ENCODE results near the gene SPATS2L. TPM values are rescaled to one million over a fixed set of nuclear protein-coding genes. Genes with fewer than 3 reads are reported as not detected.
A peak's percentile ranks its signal among the peaks of the same experiment; 100 is the strongest.

The SPATS2L gene
- total and polyA plus RNA-seq, 2 of the 13 experiments (the other 11 are each of a cell fraction or from before 2014, with no cell fraction given) = 154 to 212 TPM

DNA sequence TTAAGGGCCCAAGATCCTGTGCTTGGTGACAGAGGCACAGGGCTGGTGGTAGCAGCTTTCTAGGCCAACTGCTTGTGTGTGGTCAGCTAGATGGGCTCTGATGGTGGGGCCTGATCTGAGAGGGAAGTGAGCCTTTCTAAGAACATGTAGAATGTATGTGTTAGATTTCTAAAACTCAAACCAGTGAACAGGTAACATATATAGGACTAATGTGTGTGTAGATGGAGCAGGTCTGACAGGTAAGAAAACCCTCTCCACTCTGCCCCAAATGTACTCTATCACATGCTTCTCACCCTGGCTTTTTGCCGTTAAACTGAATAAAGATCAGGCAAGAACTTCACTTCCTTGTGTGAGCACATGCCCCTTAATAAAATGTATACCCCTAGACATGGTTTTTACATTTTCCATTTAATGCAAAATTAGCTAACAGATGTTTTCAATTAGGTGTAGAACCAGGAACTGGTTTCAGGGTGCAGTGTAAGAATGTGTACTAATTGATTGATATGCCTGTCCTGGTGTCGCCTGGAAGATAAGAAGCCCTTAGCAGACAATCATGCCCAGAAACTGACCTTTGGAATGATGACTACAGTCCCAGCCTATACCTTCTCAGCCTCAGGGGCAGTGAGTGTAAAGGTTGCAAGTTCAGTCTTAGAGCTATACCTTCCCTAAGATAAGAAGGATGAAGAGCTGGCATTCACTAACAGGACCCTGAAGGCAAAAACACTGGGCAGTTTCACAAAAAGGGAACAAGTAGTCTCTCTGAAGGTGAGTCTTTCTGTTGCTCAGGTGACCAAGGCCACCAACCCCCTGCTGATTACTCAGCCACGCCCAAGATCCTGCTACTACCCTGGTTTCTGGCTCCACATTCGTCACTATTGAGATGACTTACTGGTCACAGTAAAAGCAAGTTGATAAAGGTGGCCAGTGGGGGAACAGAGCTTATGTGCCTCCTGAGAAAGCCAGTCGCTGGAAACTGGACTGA, 71.2 kb downstream of the SPATS2L start (continued):
- TF ChIP-seq HHEX (CRISPR knock-in tag; IDR thresholded peaks at IDR 0.05) (no peak), ZNF101 (CRISPR knock-in tag; IDR thresholded peaks at IDR 0.05; ENCODE audit: borderline replicate concordance, low read depth) (no peak)

- 97% methylated on average over 7 of the region's 7 CpGs for WGBS (ENCODE audit: low lambda C conversion rate)
- Histone ChIP-seq H3K4me2 (ENCODE audit: low read depth, low read length) (no peak overlapping the region), H3K4me1 (ENCODE audit: insufficient read depth, low read length) (peaks cover 69% of the 10 kb centered on the region), H2AFZ (ENCODE audit: low read length) (no peak overlapping the region), H3K79me2 (ENCODE audit: insufficient read depth, low read length) (peaks cover 98% of the 10 kb centered on the region), H3K27ac (ENCODE audit: extremely low read length, insufficient read depth, low read length) (no peak overlapping the region), H3K27me3 (ENCODE audit: control insufficient read depth in 1 of 2, insufficient read depth in 2 of 2, low read length in 2 of 2) (no peaks in the 10 kb centered on the region), H3K36me3 (replicated peaks in 1 of 2; ENCODE audit: control insufficient read depth in 1 of 2, insufficient read depth in 2 of 2, low read length in 2 of 2) (peaks cover 4 to 28% of the 10 kb centered on the region in 2 experiments), H3K4me3 (replicated peaks in 1 of 3; ENCODE audit: insufficient read depth in 1 of 3, low read depth in 2 of 3, low read length in 3 of 3) (no peak overlapping the region), H4K20me1 (ENCODE audit: insufficient read depth, low read length) (peaks cover 49% of the 10 kb centered on the region), H3K9me3 (ENCODE audit: low read length) (no peaks in the 10 kb centered on the region), H3K9ac (ENCODE audit: insufficient read depth, low read depth, low read length) (no peak overlapping the region)
- no peak for ATAC-seq
- DNase-seq (ENCODE audit: low spot score) = no peak
- FAIRE-seq = no peak
- BruUV-seq (replicated peaks) = no TSS peak
- ChIA-PET POLR2A (interaction anchor here (2.1 kb wide), 1 partner anchor 73 kb away, joined by 5 read pairs; the partner anchor contains the start of gene SPATS2L), CTCF (ENCODE audit: low intra/inter-chr PET ratio, low total read pairs) (no interaction called here)
- intact Hi-C loops (cut with micrococcal nuclease; ENCODE audit: unreplicated experiment) (no loop called here), in situ Hi-C loops (cut with HindIII; ENCODE audit: extremely low pct_ligation_motif_present, low pct_unique_long_range_greater_than_20kb) (no loop called here)
- no peak for TF ChIP-seq ZNF569 (CRISPR knock-in tag; IDR thresholded peaks at IDR 0.05; ENCODE audit: borderline replicate concordance)
- peak; percentile 70 for TF ChIP-seq RBM22 (optimal IDR thresholded peaks at IDR 0.05; ENCODE audit: low read length)
- no peak for TF ChIP-seq NR2F1 (CRISPR knock-in tag; IDR thresholded peaks at IDR 0.05)
- TF ChIP-seq ATM (IDR thresholded peaks at IDR 0.05; ENCODE audit: borderline replicate concordance) = no peak
- TF ChIP-seq SRSF1 (optimal IDR thresholded peaks at IDR 0.05; ENCODE audit: low read depth, low read length) = no peak
- TF ChIP-seq ZSCAN25 (CRISPR knock-in tag; IDR thresholded peaks at IDR 0.05) = no peak
- no peak for TF ChIP-seq HOXA7 (CRISPR knock-in tag; IDR thresholded peaks at IDR 0.05)
- TF ChIP-seq ZNF10 (CRISPR knock-in tag; IDR thresholded peaks at IDR 0.05; ENCODE audit: borderline replicate concordance, low read depth) = no peak
- TF ChIP-seq PHF5A (CRISPR knock-in tag; IDR thresholded peaks at IDR 0.05; ENCODE audit: low read depth, unreplicated experiment) = no peak
Observed at GRCh38 chr2:200378652-200379290, 72.3 kb downstream of the SPATS2L start.
